ENCODE data around the gene PPP1R9A.

Gene PPP1R9A

GRCh38 chr7:94912085-94912484 lies 4.7 kb downstream of the PPP1R9A start:
- DNase-seq (ENCODE audit: low read depth): no peak

DNA sequence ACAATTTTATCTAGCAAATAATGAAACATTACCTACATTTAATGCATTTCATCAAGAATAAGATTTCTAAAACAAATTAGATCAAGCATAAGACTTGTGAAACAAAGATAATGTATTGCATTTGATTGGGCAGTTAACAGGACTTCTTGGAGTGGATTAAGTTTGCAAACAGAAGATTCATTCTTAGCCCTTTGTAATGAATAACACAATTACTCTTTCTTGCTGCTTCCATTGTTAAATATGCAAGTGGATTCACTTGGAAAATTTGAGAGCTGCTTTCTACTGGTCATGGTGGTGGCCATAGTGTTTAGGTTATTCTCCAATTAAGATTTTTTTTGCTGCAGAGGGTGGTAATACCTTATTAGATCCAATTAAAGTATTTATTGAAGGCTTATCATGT lies 6.0 kb downstream of the PPP1R9A start:
- no peak for DNase-seq (ENCODE audit: low read depth)

DNA sequence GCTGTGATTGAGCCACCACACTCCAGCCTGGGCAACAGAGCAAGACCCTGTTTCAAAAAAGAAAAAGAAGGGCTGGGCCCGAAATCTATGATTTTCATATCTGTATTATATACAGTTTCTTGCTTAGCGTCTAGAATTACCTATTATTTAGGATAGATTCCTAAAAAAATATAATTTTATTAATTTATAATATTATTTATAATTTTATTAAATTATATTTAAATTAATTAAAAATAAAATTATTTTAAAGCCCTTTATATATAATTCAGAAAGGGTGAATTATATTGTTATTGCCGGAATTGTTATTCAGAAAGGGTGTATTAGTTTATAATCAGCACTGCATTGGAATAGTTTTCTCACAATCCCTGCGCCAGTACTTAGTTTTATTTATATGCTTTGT lies 14.5 kb downstream of the PPP1R9A start:
- DNase-seq (ENCODE audit: low read depth): no peak

- no peak for DNase-seq (ENCODE audit: low read depth)
Measured at GRCh38 chr7:94922457-94922856, 15.1 kb downstream of the PPP1R9A start.

- DNase-seq (ENCODE audit: low read depth): no peak
Measured at GRCh38 chr7:94923412-94923811, 16.0 kb downstream of the PPP1R9A start.

GRCh38 chr7:94928168-94928707 lies 20.8 kb downstream of the PPP1R9A start:
- DNase-seq (ENCODE audit: low read depth): no peak

DNA sequence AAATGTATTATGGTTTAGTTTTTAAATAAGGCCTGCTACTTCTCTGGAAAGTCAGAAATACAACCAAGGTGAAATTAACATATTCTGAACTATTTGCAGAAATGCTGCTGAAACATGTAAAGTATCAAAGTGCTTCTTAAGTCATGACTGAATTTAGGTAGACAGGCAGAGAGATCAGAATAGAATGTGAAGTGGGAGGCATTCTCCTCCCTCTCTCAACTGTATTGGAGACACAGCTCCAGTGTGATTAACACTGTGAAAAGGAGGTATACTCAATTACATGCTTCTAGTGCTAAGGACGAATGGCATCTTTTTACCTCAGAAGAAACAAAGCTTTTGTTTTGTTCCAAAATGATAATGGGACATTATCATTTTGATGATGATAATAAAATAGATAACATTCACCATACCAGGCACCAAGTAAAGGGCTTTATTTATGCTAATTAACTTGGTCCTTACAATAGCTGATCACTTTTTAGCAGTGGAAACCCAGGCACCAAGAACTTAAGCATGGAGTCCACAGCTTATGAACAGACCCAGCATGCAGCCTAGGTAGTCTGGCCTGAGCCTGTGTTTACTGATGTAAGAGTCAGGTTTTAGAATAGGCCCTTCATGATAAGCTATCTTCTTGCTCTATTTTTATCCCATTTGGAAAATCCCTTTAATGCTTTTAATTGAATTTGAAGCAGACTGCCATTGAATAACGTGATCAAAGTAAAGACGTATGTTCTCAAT lies 26.0 kb downstream of the PPP1R9A start:
- DNase-seq (ENCODE audit: low read depth): no peak

DNA sequence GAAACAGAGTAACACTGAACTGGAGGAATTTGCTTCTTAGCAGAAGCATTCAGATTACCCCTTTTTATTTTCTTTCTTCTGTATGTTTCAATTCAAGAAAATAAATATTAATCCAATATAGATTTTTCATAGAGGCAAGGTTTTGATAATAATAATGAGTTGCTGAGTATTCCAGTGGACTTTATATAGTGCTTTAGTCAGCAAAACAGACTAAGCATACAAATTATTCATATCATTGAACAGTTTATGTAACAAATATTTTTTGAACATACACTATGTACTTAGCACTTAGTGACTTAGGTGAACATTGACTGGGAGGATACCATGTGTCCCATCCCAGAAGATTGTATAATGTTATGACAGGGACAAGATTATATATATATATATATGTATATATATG lies 32.0 kb downstream of the PPP1R9A start:
- no peak for DNase-seq (ENCODE audit: low read depth)

- DNase-seq (ENCODE audit: low read depth): no peak
Measured at GRCh38 chr7:94940241-94940640, 32.8 kb downstream of the PPP1R9A start.

- no peak for DNase-seq (ENCODE audit: low read depth)
Measured at GRCh38 chr7:94941844-94942632, 34.6 kb downstream of the PPP1R9A start.

- no peak for DNase-seq (ENCODE audit: low read depth)
Measured at GRCh38 chr7:94943134-94943533, 35.7 kb downstream of the PPP1R9A start.

GRCh38 chr7:94949532-94949931 lies 42.1 kb downstream of the PPP1R9A start:
- DNase-seq (ENCODE audit: low read depth): no peak

GRCh38 chr7:94955807-94956206 lies 48.4 kb downstream of the PPP1R9A start:
- no peak for DNase-seq (ENCODE audit: low read depth)

DNA sequence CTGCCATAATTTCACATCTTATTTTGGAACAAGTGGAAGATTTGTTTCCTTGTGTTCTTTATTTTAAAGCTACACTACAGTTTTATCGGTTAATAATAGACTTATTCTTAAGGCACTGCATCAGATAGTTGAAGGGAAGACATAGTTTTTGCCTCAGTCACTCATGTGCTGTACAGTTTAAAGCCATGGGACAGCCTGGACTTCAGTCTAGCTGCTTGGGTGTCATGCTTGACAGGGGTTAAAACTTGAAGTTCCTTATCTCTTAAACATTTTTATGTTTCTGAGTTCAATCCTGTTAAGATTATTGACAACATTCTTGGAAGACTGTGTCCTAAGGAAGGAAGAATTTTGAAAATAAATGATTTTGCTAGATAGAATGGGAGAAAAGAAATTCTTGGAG lies 49.7 kb downstream of the PPP1R9A start:
- no peak for DNase-seq (ENCODE audit: low read depth)

- DNase-seq (ENCODE audit: low read depth): no peak
Measured at GRCh38 chr7:94962661-94963060, 55.3 kb downstream of the PPP1R9A start.

GRCh38 chr7:94969434-94970084 lies 62.2 kb downstream of the PPP1R9A start:
- no peak for DNase-seq (ENCODE audit: low read depth)

DNA sequence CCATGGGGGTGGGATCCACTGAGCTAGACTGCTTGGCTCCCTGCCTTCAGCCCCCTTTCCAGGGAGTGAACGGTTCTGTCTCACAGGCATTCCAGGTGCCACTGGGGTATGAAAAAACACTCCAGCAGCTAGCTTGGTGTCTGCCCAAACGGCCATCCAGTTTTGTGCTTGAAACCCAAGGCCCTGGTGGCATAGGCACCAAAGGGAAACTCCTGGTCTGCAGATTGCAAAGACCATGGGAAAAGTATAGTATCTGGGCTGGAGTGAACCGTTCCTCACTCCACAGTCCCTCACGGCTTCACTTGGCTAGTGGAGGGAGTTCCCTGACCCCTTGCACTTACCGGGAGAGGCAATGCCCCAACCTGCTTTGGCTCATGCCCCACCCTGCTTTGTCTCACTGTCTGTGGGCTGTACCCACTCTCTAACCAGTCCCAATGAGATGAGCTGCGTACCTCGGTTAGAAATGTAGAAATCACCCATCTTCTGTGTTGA lies 62.7 kb downstream of the PPP1R9A start:
- no peak for DNase-seq (ENCODE audit: low read depth)

DNA sequence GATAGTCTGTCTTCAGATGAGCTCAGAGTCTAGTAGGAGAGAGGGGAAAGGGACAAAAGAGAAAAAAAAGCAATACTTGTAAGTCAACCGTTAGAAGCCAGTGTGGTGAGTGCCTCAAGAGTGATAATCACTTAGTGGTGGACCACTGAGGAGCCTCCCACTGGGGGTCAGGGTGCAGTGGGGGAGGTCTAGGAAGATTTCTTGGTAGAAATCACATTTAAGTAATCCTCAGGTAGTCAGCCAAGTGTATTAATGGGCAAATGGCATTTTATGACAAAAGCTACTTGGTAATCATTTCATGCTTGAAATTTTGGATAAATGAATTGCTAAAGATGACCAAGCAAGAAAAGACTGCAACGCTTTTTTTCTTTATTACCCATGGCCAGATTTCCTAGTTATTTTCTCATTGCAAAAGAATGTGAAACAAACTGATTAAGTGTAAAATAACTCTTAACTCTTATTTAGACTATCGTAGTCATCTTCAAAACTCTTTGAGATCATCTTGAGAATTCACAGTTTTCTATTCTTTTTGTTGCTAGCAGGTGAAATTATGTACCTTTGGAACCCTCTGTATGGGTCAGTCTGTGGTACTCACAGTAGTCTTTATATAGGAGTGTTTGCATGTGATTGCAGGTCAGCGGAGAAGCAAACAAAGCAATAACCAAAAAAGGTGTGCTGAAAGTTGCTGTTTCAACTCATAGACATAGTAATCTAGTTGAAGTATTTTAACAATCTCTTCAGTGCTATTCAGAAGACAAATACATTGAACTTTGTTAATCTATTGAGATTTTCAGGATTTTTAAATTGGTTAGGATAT lies 63.9 kb downstream of the PPP1R9A start:
- no peak for DNase-seq (ENCODE audit: low read depth)

DNA sequence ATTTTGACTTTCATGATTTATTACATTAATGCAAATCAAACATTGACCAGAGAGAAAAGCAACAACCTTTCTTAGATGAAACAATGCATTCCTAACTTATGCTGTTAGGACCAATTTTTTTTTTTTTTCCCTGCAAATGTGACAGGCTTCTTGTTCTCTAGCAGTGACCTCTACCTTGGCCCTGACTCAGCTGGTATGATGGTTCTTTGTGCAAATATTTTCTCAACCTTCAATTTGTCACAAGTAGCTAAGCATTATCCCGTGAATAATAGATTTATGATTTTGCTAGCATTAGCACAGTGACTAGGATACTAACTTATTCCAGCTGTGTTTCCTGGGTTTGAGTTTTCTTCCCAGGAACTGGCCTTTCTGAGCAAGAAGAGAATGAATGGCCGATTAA lies 64.9 kb downstream of the PPP1R9A start:
- DNase-seq (ENCODE audit: low read depth): no peak

- no peak for DNase-seq (ENCODE audit: low read depth)
Measured at GRCh38 chr7:94973844-94974243, 66.5 kb downstream of the PPP1R9A start.

- DNase-seq (ENCODE audit: low read depth): no peak
Measured at GRCh38 chr7:94974423-94974822, 67.0 kb downstream of the PPP1R9A start.

- no peak for DNase-seq (ENCODE audit: low read depth)
Measured at GRCh38 chr7:94975336-94975735, 67.9 kb downstream of the PPP1R9A start.
